Measurements from ENCODE around the gene TSSK2.

GRCh38 chr22:19106886-19107729, 24.0 kb upstream of the TSSK2 start:
- TF ChIP-seq CTCF (conservative IDR thresholded peaks at IDR 0.05; ENCODE audit: low read depth in 2 of 2) (no peak), EZH2phosphoT487 (IDR thresholded peaks at IDR 0.05; ENCODE audit: unreplicated experiment) (no peak), POLR2AphosphoS5 (IDR thresholded peaks at IDR 0.05; ENCODE audit: low read depth) (no peak), NANOG (IDR thresholded peaks at IDR 0.05; ENCODE audit: borderline replicate concordance) (no peak), CREB1 (CRISPR knock-in tag; IDR thresholded peaks at IDR 0.05; ENCODE audit: low read depth) (no peak), ZNF114 (CRISPR knock-in tag; IDR thresholded peaks at IDR 0.05) (no peak), EZH2 (IDR thresholded peaks at IDR 0.05; ENCODE audit: low read depth, unreplicated experiment) (no peak), REST (IDR thresholded peaks at IDR 0.05; ENCODE audit: unreplicated experiment) (no peak), ETS1 (IDR thresholded peaks at IDR 0.05) (no peak), JUNB (IDR thresholded peaks at IDR 0.05; ENCODE audit: unreplicated experiment) (no peak), STAT1 (IDR thresholded peaks at IDR 0.05; ENCODE audit: unreplicated experiment) (no peak), ZNF462 (CRISPR knock-in tag; IDR thresholded peaks at IDR 0.05) (no peak), ZNF331 (CRISPR knock-in tag; IDR thresholded peaks at IDR 0.05; ENCODE audit: low read depth) (no peak)

Data from GM23338 (cell line).